ENCODE data around the gene PIEZO1.

PIEZO1 gene

DNA sequence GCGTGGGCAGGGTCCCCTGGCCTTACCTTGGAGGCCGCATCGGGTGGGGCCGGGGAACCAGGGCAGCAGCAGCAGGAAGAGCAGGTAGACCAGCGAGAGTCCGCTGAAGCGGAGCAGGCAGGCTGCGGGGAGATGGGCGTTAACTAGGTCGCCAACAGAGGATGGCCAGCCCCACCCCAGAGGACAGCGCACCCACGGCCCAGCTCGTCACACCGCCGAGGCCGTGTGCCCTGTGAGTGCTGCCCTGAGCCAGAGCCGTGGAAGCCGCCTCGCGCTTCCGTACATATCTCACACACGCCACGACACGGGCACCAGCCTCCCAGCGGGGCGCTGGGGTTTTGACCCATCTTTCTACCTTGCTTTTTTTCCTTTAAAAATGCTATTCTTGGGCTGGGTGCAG is 35.7 kb downstream of the PIEZO1 start:
- peaks cover 35% of the 10 kb centered on the region for H3K4me1 ChIP-seq (ENCODE audit: insufficient read depth, low read length)
- H3K9ac ChIP-seq (ENCODE audit: low read length), result no peak overlapping the region
- H3K27me3 ChIP-seq (ENCODE audit: control insufficient read depth in 1 of 2, insufficient read depth in 2 of 2, low read length in 2 of 2), result no peaks in the 10 kb centered on the region
- H3K9me3 ChIP-seq (ENCODE audit: low read length), result no peaks in the 10 kb centered on the region
- peaks cover 11% of the 10 kb centered on the region for H3K36me3 ChIP-seq (ENCODE audit: insufficient read depth, low read length)
- H3K4me3 ChIP-seq (ENCODE audit: low read depth in 1 of 2, low read length in 2 of 2), result no peak overlapping the region
- no peak overlapping the region for H3K27ac ChIP-seq (ENCODE audit: low read depth, low read length)

GRCh38 chr16:88748364-88748763 is 36.7 kb downstream of the PIEZO1 start:
- Histone ChIP-seq H3K4me3 (ENCODE audit: low read depth in 1 of 2, low read length in 2 of 2) (no peak overlapping the region), H3K27me3 (ENCODE audit: control insufficient read depth in 1 of 2, insufficient read depth in 2 of 2, low read length in 2 of 2) (no peaks in the 10 kb centered on the region), H3K27ac (ENCODE audit: low read depth, low read length) (peak overlapping the region; percentile 66), H3K36me3 (ENCODE audit: insufficient read depth, low read length) (peaks cover 11% of the 10 kb centered on the region), H3K9ac (ENCODE audit: low read length) (no peak overlapping the region), H3K4me1 (ENCODE audit: insufficient read depth, low read length) (peaks cover 35% of the 10 kb centered on the region), H3K9me3 (ENCODE audit: low read length) (no peaks in the 10 kb centered on the region)

GRCh38 chr16:88747588-88748301 is 37.3 kb downstream of the PIEZO1 start:
- H3K27ac ChIP-seq (ENCODE audit: low read depth, low read length), result peak overlapping the region; percentile 66
- peaks cover 13% of the 10 kb centered on the region for H3K36me3 ChIP-seq (ENCODE audit: insufficient read depth, low read length)
- no peak overlapping the region for H3K9ac ChIP-seq (ENCODE audit: low read length)
- H3K9me3 ChIP-seq (ENCODE audit: low read length), result no peaks in the 10 kb centered on the region
- no peak overlapping the region for H3K4me3 ChIP-seq (ENCODE audit: low read depth in 1 of 2, low read length in 2 of 2)
- no peaks in the 10 kb centered on the region for H3K27me3 ChIP-seq (ENCODE audit: control insufficient read depth in 1 of 2, insufficient read depth in 2 of 2, low read length in 2 of 2)
- H3K4me1 ChIP-seq (ENCODE audit: insufficient read depth, low read length), result peaks cover 35% of the 10 kb centered on the region

DNA sequence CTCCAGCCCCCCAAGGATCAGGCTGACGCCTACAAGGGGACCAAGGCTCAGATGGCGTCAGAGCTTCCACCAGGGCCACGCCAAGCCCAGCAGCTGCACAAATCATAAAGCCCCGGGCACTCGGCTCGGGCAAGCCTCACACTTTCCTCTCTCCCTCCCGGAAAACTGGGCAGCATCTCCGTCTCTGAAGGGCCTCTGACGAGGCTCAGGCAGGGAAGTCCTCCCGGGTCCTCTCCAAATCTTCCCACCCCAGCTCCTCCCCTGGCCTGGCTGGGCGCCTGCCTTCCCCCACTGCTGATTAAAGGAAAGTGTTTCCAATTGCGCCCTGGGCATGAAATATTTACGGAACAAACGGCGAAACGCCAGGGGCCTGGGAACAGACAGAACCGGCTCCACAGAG is 38.5 kb downstream of the PIEZO1 start:
- Histone ChIP-seq H3K27ac (ENCODE audit: low read depth, low read length) (peak overlapping the region; percentile 79), H3K9me3 (ENCODE audit: low read length) (no peaks in the 10 kb centered on the region), H3K4me1 (ENCODE audit: insufficient read depth, low read length) (peaks cover 35% of the 10 kb centered on the region), H3K4me3 (ENCODE audit: low read depth in 1 of 2, low read length in 2 of 2) (no peak overlapping the region), H3K9ac (ENCODE audit: low read length) (no peak overlapping the region), H3K27me3 (ENCODE audit: control insufficient read depth in 1 of 2, insufficient read depth in 2 of 2, low read length in 2 of 2) (no peaks in the 10 kb centered on the region), H3K36me3 (ENCODE audit: insufficient read depth, low read length) (peaks cover 11% of the 10 kb centered on the region)

DNA sequence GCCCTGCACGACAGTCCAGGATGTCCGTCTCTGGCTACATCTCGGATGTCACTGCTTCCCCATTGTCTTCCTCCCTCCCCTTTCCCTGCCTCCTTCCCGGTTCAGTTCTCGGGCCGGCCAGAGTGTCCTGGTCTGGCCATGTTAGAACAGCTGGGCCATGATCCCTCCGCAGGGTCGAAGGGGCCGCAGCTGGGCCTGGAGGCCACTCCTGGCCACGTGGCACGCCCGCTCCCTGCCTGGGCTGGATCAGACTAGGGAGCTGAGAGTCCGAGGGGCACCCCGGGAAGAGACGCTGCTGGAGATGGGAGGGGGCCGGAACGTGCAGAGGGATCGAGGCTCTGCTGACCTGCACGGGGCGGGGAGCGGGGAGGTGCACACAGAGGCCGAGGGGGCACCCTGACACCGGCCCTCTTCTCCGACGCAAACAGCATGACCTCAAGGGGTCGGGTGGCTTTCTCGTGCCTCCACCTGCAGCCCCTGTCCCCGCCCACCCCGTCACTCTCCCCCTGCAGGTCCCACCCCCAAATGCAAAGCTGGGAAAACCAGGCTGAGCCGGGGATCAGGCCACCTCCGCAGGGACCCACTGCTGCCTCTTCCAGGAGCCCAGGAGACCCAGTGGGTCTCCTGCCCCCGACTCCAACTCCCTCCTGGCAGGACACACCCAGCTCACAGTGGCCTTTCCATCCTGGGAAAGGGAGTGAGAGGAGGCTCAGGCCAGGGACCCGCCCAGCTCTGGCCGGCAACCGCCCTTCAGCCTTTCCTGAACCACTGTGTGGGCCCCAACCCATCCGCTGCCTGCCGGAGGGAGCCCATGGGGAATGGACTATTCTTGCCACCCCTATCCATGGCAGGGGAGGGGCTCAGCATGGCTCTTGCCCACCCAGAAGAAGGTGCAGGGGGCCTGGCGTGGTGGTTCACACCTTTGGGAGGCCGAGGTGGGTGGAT is 40.2 kb downstream of the PIEZO1 start:
- Histone ChIP-seq H3K27me3 (ENCODE audit: control insufficient read depth in 1 of 2, insufficient read depth in 2 of 2, low read length in 2 of 2) (no peaks in the 10 kb centered on the region), H3K36me3 (ENCODE audit: insufficient read depth, low read length) (peaks cover 18% of the 10 kb centered on the region), H3K9ac (ENCODE audit: low read length) (no peak overlapping the region), H3K4me1 (ENCODE audit: insufficient read depth, low read length) (peaks cover 35% of the 10 kb centered on the region), H3K27ac (ENCODE audit: low read depth, low read length) (peak overlapping the region; percentile 51), H3K4me3 (ENCODE audit: low read depth in 1 of 2, low read length in 2 of 2) (no peak overlapping the region), H3K9me3 (ENCODE audit: low read length) (no peaks in the 10 kb centered on the region)

DNA sequence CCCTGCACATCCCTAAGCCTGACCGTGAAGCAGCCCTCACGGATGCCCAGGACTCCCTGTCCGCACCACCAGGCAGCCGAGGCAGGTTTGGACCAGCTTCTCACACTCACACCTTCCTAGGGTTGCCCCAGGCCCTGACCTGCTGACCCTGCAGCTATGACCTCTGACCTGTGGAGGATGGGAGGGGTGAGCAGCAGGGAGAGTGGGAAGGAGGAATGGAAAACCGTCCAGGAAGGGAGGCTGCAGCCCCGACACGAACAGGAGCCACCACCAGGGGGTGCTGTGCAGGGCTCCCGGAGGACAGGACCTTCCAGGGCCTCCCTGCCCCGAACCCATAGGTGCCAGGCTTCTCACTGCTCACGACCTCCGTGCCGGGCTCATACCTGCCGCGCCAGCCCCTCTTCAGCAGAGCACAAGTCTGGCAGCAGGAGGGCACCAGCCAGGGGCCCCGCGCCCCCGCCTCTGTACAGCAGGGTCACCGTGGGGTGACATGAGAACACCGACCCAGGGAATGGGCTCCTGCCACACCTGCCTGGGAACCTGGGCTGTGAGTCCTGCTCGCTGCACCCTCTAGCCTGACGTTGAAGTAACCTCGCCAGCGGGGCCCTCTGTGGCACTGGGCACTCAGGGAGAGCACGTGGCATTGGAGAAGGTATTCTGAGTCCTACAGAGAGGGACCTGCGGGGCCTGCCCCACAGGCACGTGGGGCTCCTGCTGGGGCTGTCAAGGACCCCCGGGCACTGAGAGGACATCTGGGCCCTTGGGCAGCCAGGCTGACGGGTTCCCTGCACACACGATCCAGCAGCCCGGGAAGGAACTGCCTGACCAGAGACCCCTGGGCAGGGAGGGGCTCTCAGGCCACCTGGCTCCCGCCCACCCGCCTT is 41.1 kb downstream of the PIEZO1 start:
- peaks cover 35% of the 10 kb centered on the region for H3K4me1 ChIP-seq (ENCODE audit: insufficient read depth, low read length)
- H3K4me3 ChIP-seq (ENCODE audit: low read depth in 1 of 2, low read length in 2 of 2), result no peak overlapping the region
- H3K27me3 ChIP-seq (ENCODE audit: control insufficient read depth in 1 of 2, insufficient read depth in 2 of 2, low read length in 2 of 2), result no peaks in the 10 kb centered on the region
- no peaks in the 10 kb centered on the region for H3K9me3 ChIP-seq (ENCODE audit: low read length)
- H3K9ac ChIP-seq (ENCODE audit: low read length), result no peak overlapping the region
- peak overlapping the region; percentile 27 for H3K27ac ChIP-seq (ENCODE audit: low read depth, low read length)
- H3K36me3 ChIP-seq (ENCODE audit: insufficient read depth, low read length), result peaks cover 18% of the 10 kb centered on the region

DNA sequence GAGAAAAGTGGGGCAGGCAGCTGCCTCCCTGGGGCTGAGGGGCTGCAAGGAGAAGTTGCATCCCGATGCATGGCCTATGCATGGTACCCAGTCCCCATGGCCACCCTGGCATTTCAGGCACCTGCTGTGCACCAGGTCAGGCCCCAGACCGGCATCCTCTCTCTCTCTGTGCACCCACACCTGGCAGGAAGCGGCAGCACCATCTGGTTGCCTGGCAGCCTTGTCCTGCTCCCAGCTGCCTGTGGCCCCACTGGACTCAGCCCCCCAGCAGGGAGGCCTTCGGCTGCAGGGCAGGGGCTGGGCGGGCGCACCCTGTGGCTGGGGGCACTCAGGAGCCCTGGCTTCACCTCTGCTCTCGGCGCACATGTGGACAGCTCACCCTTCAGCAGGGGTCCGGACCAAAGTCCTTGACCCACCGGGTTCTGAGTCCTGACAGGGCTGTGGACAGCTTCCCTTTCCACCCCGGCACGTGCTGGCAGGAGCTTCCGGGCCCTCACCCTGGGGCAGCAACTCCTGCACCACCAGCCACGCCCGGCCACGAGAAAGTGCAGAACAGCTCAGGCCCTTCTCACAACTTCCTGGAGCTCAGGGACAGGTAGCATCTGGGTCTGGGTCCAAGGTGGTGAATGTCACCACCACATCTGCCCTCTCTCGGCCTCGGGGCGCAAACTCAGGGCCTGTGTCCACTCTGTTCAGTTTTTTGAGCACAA is 42.0 kb downstream of the PIEZO1 start:
- H3K4me3 ChIP-seq (ENCODE audit: low read depth in 1 of 2, low read length in 2 of 2), result no peak overlapping the region
- no peak overlapping the region for H3K9ac ChIP-seq (ENCODE audit: low read length)
- H3K27me3 ChIP-seq (ENCODE audit: control insufficient read depth in 1 of 2, insufficient read depth in 2 of 2, low read length in 2 of 2), result no peaks in the 10 kb centered on the region
- H3K4me1 ChIP-seq (ENCODE audit: insufficient read depth, low read length), result peaks cover 35% of the 10 kb centered on the region
- no peak overlapping the region for H3K27ac ChIP-seq (ENCODE audit: low read depth, low read length)
- H3K9me3 ChIP-seq (ENCODE audit: low read length), result no peaks in the 10 kb centered on the region
- H3K36me3 ChIP-seq (ENCODE audit: insufficient read depth, low read length), result peaks cover 20% of the 10 kb centered on the region

GRCh38 chr16:88741368-88741767 is 43.7 kb downstream of the PIEZO1 start:
- no peak overlapping the region for H3K9ac ChIP-seq (ENCODE audit: low read length)
- H3K9me3 ChIP-seq (ENCODE audit: low read length), result no peaks in the 10 kb centered on the region
- no peaks in the 10 kb centered on the region for H3K27me3 ChIP-seq (ENCODE audit: control insufficient read depth in 1 of 2, insufficient read depth in 2 of 2, low read length in 2 of 2)
- peaks cover 30% of the 10 kb centered on the region for H3K36me3 ChIP-seq (ENCODE audit: insufficient read depth, low read length)
- peaks cover 25% of the 10 kb centered on the region for H3K4me1 ChIP-seq (ENCODE audit: insufficient read depth, low read length)
- no peak overlapping the region for H3K4me3 ChIP-seq (ENCODE audit: low read depth in 1 of 2, low read length in 2 of 2)
- no peak overlapping the region for H3K27ac ChIP-seq (ENCODE audit: low read depth, low read length)

GRCh38 chr16:88740727-88741055 is 44.3 kb downstream of the PIEZO1 start:
- Histone ChIP-seq H3K9me3 (ENCODE audit: low read length) (no peaks in the 10 kb centered on the region), H3K4me3 (ENCODE audit: low read depth in 1 of 2, low read length in 2 of 2) (no peak overlapping the region), H3K27ac (ENCODE audit: low read depth, low read length) (no peak overlapping the region), H3K27me3 (ENCODE audit: control insufficient read depth in 1 of 2, insufficient read depth in 2 of 2, low read length in 2 of 2) (no peaks in the 10 kb centered on the region), H3K9ac (ENCODE audit: low read length) (no peak overlapping the region), H3K36me3 (ENCODE audit: insufficient read depth, low read length) (peaks cover 36% of the 10 kb centered on the region), H3K4me1 (ENCODE audit: insufficient read depth, low read length) (peaks cover 18% of the 10 kb centered on the region)

GRCh38 chr16:88739977-88740726 is 44.9 kb downstream of the PIEZO1 start:
- Histone ChIP-seq H3K27me3 (ENCODE audit: control insufficient read depth in 1 of 2, insufficient read depth in 2 of 2, low read length in 2 of 2) (no peaks in the 10 kb centered on the region), H3K27ac (ENCODE audit: low read depth, low read length) (no peak overlapping the region), H3K4me1 (ENCODE audit: insufficient read depth, low read length) (peaks cover 18% of the 10 kb centered on the region), H3K9me3 (ENCODE audit: low read length) (no peaks in the 10 kb centered on the region), H3K36me3 (ENCODE audit: insufficient read depth, low read length) (peaks cover 41% of the 10 kb centered on the region), H3K9ac (ENCODE audit: low read length) (no peak overlapping the region), H3K4me3 (ENCODE audit: low read depth in 1 of 2, low read length in 2 of 2) (no peak overlapping the region)

Measured in muscle layer of colon (tissue), 2 donors.